HG03196 (cell line): ENCODE data around the gene TXNRD1.

Experiments used
- ATAC-seq: cut with Tn5 transposase; IDR thresholded peaks from one replicate; pipeline ENCODE4 v1.9.1; 2021; ENCODE audit not compliant: unreplicated experiment

TXNRD1 gene

GRCh38 chr12:104347374-104348075, 131.9 kb downstream of the TXNRD1 start:
- ATAC-seq, result no peak

- no peak for ATAC-seq
Measured at GRCh38 chr12:104348283-104348993, 132.9 kb downstream of the TXNRD1 start.

GRCh38 chr12:104348994-104349494, 133.5 kb downstream of the TXNRD1 start:
- ATAC-seq, result no peak

GRCh38 chr12:104350211-104351056, 134.9 kb downstream of the TXNRD1 start:
- no peak for ATAC-seq

- no peak for ATAC-seq
Measured at GRCh38 chr12:104351057-104351983, 135.7 kb downstream of the TXNRD1 start.

- no peak for ATAC-seq
Measured at GRCh38 chr12:104352106-104352713, 136.6 kb downstream of the TXNRD1 start.

- ATAC-seq, result no peak
Measured at GRCh38 chr12:104353012-104353981, 137.7 kb downstream of the TXNRD1 start.

- no peak for ATAC-seq
Measured at GRCh38 chr12:104354167-104354867, 138.7 kb downstream of the TXNRD1 start.

- ATAC-seq, result no peak
Measured at GRCh38 chr12:104354868-104355570, 139.4 kb downstream of the TXNRD1 start.

- no peak for ATAC-seq
Measured at GRCh38 chr12:104355630-104356029, 140.1 kb downstream of the TXNRD1 start.

- no peak for ATAC-seq
Measured at GRCh38 chr12:104356231-104357115, 140.9 kb downstream of the TXNRD1 start.

- no peak for ATAC-seq
Measured at GRCh38 chr12:104357421-104357952, 141.9 kb downstream of the TXNRD1 start.

- peak; percentile 59 for ATAC-seq
Measured at GRCh38 chr12:104358353-104359003, 142.9 kb downstream of the TXNRD1 start.

- no peak for ATAC-seq
Measured at GRCh38 chr12:104359216-104359615, 143.6 kb downstream of the TXNRD1 start.

GRCh38 chr12:104360157-104360556, 144.6 kb downstream of the TXNRD1 start:
- ATAC-seq, result no peak
